IMR-90 (cell line): Measurements from ENCODE around the gene AMPD2.
"Not testable (repeated sequence)": the region's sequence is repeated elsewhere in the genome, so short reads cannot be mapped to it uniquely, and the experiment has no call there.

ENCODE experiments used
- FOS ChIP-seq: fragments of 150-350 bp; IDR thresholded peaks from 2 replicates; pipeline ENCODE4 v1.6.1; 2016; ENCODE audit warnings: low read depth, low read length
- MXI1 ChIP-seq: IDR thresholded peaks from 2 replicates; pipeline ENCODE4 v1.6.1; 2012; ENCODE audit warnings: low read depth, mild to moderate bottlenecking, low read length, moderate library complexity, borderline replicate concordance
- POLR2A ChIP-seq: IDR thresholded peaks from 2 replicates; pipeline ENCODE4 v1.6.1; 2012; ENCODE audit warnings: mild to moderate bottlenecking, low read depth, low read length
- RAD21 ChIP-seq: IDR thresholded peaks from 2 replicates; pipeline ENCODE4 v1.6.1; 2012; ENCODE audit warnings: low read length, improper control_type of control experiment
- RFX5 ChIP-seq: IDR thresholded peaks from 2 replicates; pipeline ENCODE4 v1.8.0; 2012; ENCODE audit warnings: low read depth, mild to moderate bottlenecking, low read length, moderate library complexity
- SMC3 ChIP-seq: fragments of 150-350 bp; IDR thresholded peaks from 2 replicates; pipeline ENCODE4 v1.6.1; 2016; ENCODE audit warnings: low read depth, mild to moderate bottlenecking, antibody characterized with exemption, low read length, moderate library complexity
- USF2 ChIP-seq: fragments of 150-350 bp; IDR thresholded peaks from 2 replicates; pipeline ENCODE4 v1.6.1; 2017; ENCODE audit warnings: mild to moderate bottlenecking, antibody characterized with exemption, low read length, low read depth
- TF ChIP-seq, protein P1 (sequence below): conservative IDR thresholded peaks from 2 replicates; pipeline ENCODE4 v1.5.1; 2012; ENCODE audit warnings: mild to moderate bottlenecking, low read depth, low read length, improper control_type of control experiment
- TF ChIP-seq, protein P2 (sequence below): fragments of 150-350 bp; IDR thresholded peaks from 2 replicates; pipeline ENCODE4 v1.6.1; 2016; ENCODE audit warnings: low read depth, mild to moderate bottlenecking, low read length, moderate library complexity, borderline replicate concordance

- TF ChIP-seq, protein P1, sequence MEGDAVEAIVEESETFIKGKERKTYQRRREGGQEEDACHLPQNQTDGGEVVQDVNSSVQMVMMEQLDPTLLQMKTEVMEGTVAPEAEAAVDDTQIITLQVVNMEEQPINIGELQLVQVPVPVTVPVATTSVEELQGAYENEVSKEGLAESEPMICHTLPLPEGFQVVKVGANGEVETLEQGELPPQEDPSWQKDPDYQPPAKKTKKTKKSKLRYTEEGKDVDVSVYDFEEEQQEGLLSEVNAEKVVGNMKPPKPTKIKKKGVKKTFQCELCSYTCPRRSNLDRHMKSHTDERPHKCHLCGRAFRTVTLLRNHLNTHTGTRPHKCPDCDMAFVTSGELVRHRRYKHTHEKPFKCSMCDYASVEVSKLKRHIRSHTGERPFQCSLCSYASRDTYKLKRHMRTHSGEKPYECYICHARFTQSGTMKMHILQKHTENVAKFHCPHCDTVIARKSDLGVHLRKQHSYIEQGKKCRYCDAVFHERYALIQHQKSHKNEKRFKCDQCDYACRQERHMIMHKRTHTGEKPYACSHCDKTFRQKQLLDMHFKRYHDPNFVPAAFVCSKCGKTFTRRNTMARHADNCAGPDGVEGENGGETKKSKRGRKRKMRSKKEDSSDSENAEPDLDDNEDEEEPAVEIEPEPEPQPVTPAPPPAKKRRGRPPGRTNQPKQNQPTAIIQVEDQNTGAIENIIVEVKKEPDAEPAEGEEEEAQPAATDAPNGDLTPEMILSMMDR: not testable (repeated sequence)
- TF ChIP-seq SMC3, MXI1, RAD21, POLR2A, FOS, USF2, RFX5: not testable (repeated sequence)
- TF ChIP-seq, protein P2, sequence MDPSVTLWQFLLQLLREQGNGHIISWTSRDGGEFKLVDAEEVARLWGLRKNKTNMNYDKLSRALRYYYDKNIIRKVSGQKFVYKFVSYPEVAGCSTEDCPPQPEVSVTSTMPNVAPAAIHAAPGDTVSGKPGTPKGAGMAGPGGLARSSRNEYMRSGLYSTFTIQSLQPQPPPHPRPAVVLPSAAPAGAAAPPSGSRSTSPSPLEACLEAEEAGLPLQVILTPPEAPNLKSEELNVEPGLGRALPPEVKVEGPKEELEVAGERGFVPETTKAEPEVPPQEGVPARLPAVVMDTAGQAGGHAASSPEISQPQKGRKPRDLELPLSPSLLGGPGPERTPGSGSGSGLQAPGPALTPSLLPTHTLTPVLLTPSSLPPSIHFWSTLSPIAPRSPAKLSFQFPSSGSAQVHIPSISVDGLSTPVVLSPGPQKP: not testable (repeated sequence)
Measured at GRCh38 chr1:109678637-109679036, 59.0 kb downstream of the AMPD2 start.
